Measurements from ENCODE around the gene WSCD1. TPM values are rescaled to one million over a fixed set of nuclear protein-coding genes. Genes with fewer than 3 reads are reported as not detected.

The WSCD1 gene
- total RNA-seq (2014; rRNA removed; shearing (Covaris generic); ENCODE audit: low replicate concordance): not detected in 2 replicates

- Histone ChIP-seq H3K9me3 (ENCODE audit: low read length) (no peaks in the 10 kb centered on the region), H3K36me3 (ENCODE audit: insufficient read depth, low read length) (no peaks in the 10 kb centered on the region), H4K20me1 (ENCODE audit: insufficient read depth, low read depth, low read length) (no peaks in the 10 kb centered on the region), H2AFZ (ENCODE audit: low read length) (no peak within 1 kb of the TSS), H3K9ac (ENCODE audit: low read length) (no peak within 1 kb of the TSS), H3K79me2 (ENCODE audit: low read length) (no peaks in the 10 kb centered on the region), H3K4me3 (ENCODE audit: low read length) (no peak within 1 kb of the TSS), H3K9me2 (replicated peaks; ENCODE audit: insufficient read depth, low read length) (no peaks in the 10 kb centered on the region), H3K4me1 (ENCODE audit: low read length) (peaks cover 11% of the 10 kb centered on the region), H3K27me3 (ENCODE audit: low read length) (no peaks in the 10 kb centered on the region), H3K4me2 (ENCODE audit: low read depth, low read length, poor library complexity, severe bottlenecking) (no peak within 1 kb of the TSS), H3K27ac (ENCODE audit: low read length) (no peak within 1 kb of the TSS)
- no peak for DNase-seq
These were observed at the start of gene WSCD1 for GRCh38 chr17:6069539-6070429. Gene WSCD1, plus strand, starts transcription at chr17:6070379. Its CDS starts 10,280 bp downstream, at chr17:6080659.

GRCh38 chr17:6021011-6021400 is 49.2 kb upstream of the WSCD1 start:
- no peaks in the 10 kb centered on the region for H3K9me3 ChIP-seq (ENCODE audit: low read length)
- H3K4me1 ChIP-seq (ENCODE audit: low read length): no peaks in the 10 kb centered on the region
- no peak overlapping the region for H3K9ac ChIP-seq (ENCODE audit: low read length)
- H4K20me1 ChIP-seq (ENCODE audit: insufficient read depth, low read depth, low read length): no peaks in the 10 kb centered on the region
- no peak overlapping the region for H2AFZ ChIP-seq (ENCODE audit: low read length)
- H3K36me3 ChIP-seq (ENCODE audit: insufficient read depth, low read length): no peaks in the 10 kb centered on the region
- no peak overlapping the region for H3K27ac ChIP-seq (ENCODE audit: low read length)
- no peaks in the 10 kb centered on the region for H3K9me2 ChIP-seq (replicated peaks; ENCODE audit: insufficient read depth, low read length)
- H3K4me2 ChIP-seq (ENCODE audit: low read depth, low read length, poor library complexity, severe bottlenecking): no peak overlapping the region
- no peak overlapping the region for H3K4me3 ChIP-seq (ENCODE audit: low read length)
- no peaks in the 10 kb centered on the region for H3K27me3 ChIP-seq (ENCODE audit: low read length)
- no peak for DNase-seq
- H3K79me2 ChIP-seq (ENCODE audit: low read length): no peaks in the 10 kb centered on the region

- Histone ChIP-seq H3K4me2 (ENCODE audit: low read depth, low read length, poor library complexity, severe bottlenecking) (no peak overlapping the region), H2AFZ (ENCODE audit: low read length) (no peak overlapping the region), H3K4me3 (ENCODE audit: low read length) (no peak overlapping the region), H3K9me2 (replicated peaks; ENCODE audit: insufficient read depth, low read length) (no peaks in the 10 kb centered on the region), H4K20me1 (ENCODE audit: insufficient read depth, low read depth, low read length) (no peaks in the 10 kb centered on the region), H3K27ac (ENCODE audit: low read length) (no peak overlapping the region), H3K4me1 (ENCODE audit: low read length) (no peaks in the 10 kb centered on the region), H3K9me3 (ENCODE audit: low read length) (no peaks in the 10 kb centered on the region), H3K9ac (ENCODE audit: low read length) (no peak overlapping the region), H3K27me3 (ENCODE audit: low read length) (no peaks in the 10 kb centered on the region), H3K79me2 (ENCODE audit: low read length) (no peaks in the 10 kb centered on the region), H3K36me3 (ENCODE audit: insufficient read depth, low read length) (no peaks in the 10 kb centered on the region)
- no peak for DNase-seq
These were observed 48.6 kb upstream of the WSCD1 start for GRCh38 chr17:6021627-6022026.

- no peaks in the 10 kb centered on the region for H3K36me3 ChIP-seq (ENCODE audit: insufficient read depth, low read length)
- H3K9ac ChIP-seq (ENCODE audit: low read length): no peak overlapping the region
- no peaks in the 10 kb centered on the region for H3K79me2 ChIP-seq (ENCODE audit: low read length)
- no peak overlapping the region for H3K4me3 ChIP-seq (ENCODE audit: low read length)
- DNase-seq: no peak
- H3K4me2 ChIP-seq (ENCODE audit: low read depth, low read length, poor library complexity, severe bottlenecking): no peak overlapping the region
- no peaks in the 10 kb centered on the region for H4K20me1 ChIP-seq (ENCODE audit: insufficient read depth, low read depth, low read length)
- H3K9me2 ChIP-seq (replicated peaks; ENCODE audit: insufficient read depth, low read length): no peaks in the 10 kb centered on the region
- H3K9me3 ChIP-seq (ENCODE audit: low read length): no peaks in the 10 kb centered on the region
- no peak overlapping the region for H2AFZ ChIP-seq (ENCODE audit: low read length)
- no peaks in the 10 kb centered on the region for H3K4me1 ChIP-seq (ENCODE audit: low read length)
- no peaks in the 10 kb centered on the region for H3K27me3 ChIP-seq (ENCODE audit: low read length)
- H3K27ac ChIP-seq (ENCODE audit: low read length): no peak overlapping the region
These were observed 46.9 kb upstream of the WSCD1 start for GRCh38 chr17:6023036-6023831.

GRCh38 chr17:6024576-6024975 is 45.6 kb upstream of the WSCD1 start:
- Histone ChIP-seq H3K9me2 (replicated peaks; ENCODE audit: insufficient read depth, low read length) (no peaks in the 10 kb centered on the region), H3K27ac (ENCODE audit: low read length) (no peak overlapping the region), H2AFZ (ENCODE audit: low read length) (no peak overlapping the region), H3K9ac (ENCODE audit: low read length) (no peak overlapping the region), H3K9me3 (ENCODE audit: low read length) (no peaks in the 10 kb centered on the region), H4K20me1 (ENCODE audit: insufficient read depth, low read depth, low read length) (no peaks in the 10 kb centered on the region), H3K79me2 (ENCODE audit: low read length) (no peaks in the 10 kb centered on the region), H3K4me3 (ENCODE audit: low read length) (no peak overlapping the region), H3K27me3 (ENCODE audit: low read length) (no peaks in the 10 kb centered on the region), H3K36me3 (ENCODE audit: insufficient read depth, low read length) (no peaks in the 10 kb centered on the region), H3K4me2 (ENCODE audit: low read depth, low read length, poor library complexity, severe bottlenecking) (no peak overlapping the region), H3K4me1 (ENCODE audit: low read length) (no peaks in the 10 kb centered on the region)
- DNase-seq: no peak

- Histone ChIP-seq H2AFZ (ENCODE audit: low read length) (no peak overlapping the region), H3K9me3 (ENCODE audit: low read length) (no peaks in the 10 kb centered on the region), H3K4me1 (ENCODE audit: low read length) (no peaks in the 10 kb centered on the region), H3K4me3 (ENCODE audit: low read length) (no peak overlapping the region), H3K9ac (ENCODE audit: low read length) (no peak overlapping the region), H3K9me2 (replicated peaks; ENCODE audit: insufficient read depth, low read length) (no peaks in the 10 kb centered on the region), H3K27me3 (ENCODE audit: low read length) (no peaks in the 10 kb centered on the region), H3K27ac (ENCODE audit: low read length) (no peak overlapping the region), H4K20me1 (ENCODE audit: insufficient read depth, low read depth, low read length) (no peaks in the 10 kb centered on the region), H3K36me3 (ENCODE audit: insufficient read depth, low read length) (no peaks in the 10 kb centered on the region), H3K4me2 (ENCODE audit: low read depth, low read length, poor library complexity, severe bottlenecking) (no peak overlapping the region), H3K79me2 (ENCODE audit: low read length) (no peaks in the 10 kb centered on the region)
- peak; percentile 25 for DNase-seq
These were observed 42.7 kb upstream of the WSCD1 start for GRCh38 chr17:6027342-6028024.

GRCh38 chr17:6028294-6028693 is 41.9 kb upstream of the WSCD1 start:
- no peaks in the 10 kb centered on the region for H3K9me2 ChIP-seq (replicated peaks; ENCODE audit: insufficient read depth, low read length)
- H3K9me3 ChIP-seq (ENCODE audit: low read length): no peaks in the 10 kb centered on the region
- no peak overlapping the region for H3K27ac ChIP-seq (ENCODE audit: low read length)
- H3K27me3 ChIP-seq (ENCODE audit: low read length): no peaks in the 10 kb centered on the region
- no peak overlapping the region for H3K4me3 ChIP-seq (ENCODE audit: low read length)
- no peaks in the 10 kb centered on the region for H3K36me3 ChIP-seq (ENCODE audit: insufficient read depth, low read length)
- H3K4me1 ChIP-seq (ENCODE audit: low read length): no peaks in the 10 kb centered on the region
- no peak overlapping the region for H2AFZ ChIP-seq (ENCODE audit: low read length)
- no peak for DNase-seq
- H3K4me2 ChIP-seq (ENCODE audit: low read depth, low read length, poor library complexity, severe bottlenecking): no peak overlapping the region
- H4K20me1 ChIP-seq (ENCODE audit: insufficient read depth, low read depth, low read length): no peaks in the 10 kb centered on the region
- no peak overlapping the region for H3K9ac ChIP-seq (ENCODE audit: low read length)
- no peaks in the 10 kb centered on the region for H3K79me2 ChIP-seq (ENCODE audit: low read length)
